ENCODE data around the gene SBNO2. TPM values are rescaled to one million over a fixed set of nuclear protein-coding genes. Genes with fewer than 3 reads are reported as not detected.

Gene SBNO2
- total and polyA plus RNA-seq, 12 donors = 12.6 to 61.3 (median 16.1) TPM

- 93% methylated on average over 25 of the region's 25 CpGs for WGBS, 2 donors
- ATAC-seq (peak in 2 of 8 donors; percentile 0), DNase-seq (no peak)
- Histone ChIP-seq H3K36me3 (peaks cover 0 to 99% (median 22%) of the 10 kb centered on the region in 9 donors), H3K9me3 (no peaks in the 10 kb centered on the region), H3K4me1 (peaks cover 12 to 31% (median 19%) of the 10 kb centered on the region in 9 donors), H3K4me3 (peak overlapping the region in 1 of 10 donors; percentile 40), H3K27me3 (no peaks in the 10 kb centered on the region), H3K27ac (peak overlapping the region in 9 of 10 donors; percentile 40 to 79 (median 71))
- intact Hi-C loops (cut with DNase I) = loop anchor here in 9 of 10 donors (1.0 to 5.0 kb wide), 3 partner anchors 58 to 126 kb away; partner anchors contain the start of gene SBNO2 (in 1 of the 9)
- TF ChIP-seq CTCF (IDR thresholded peaks at IDR 0.05) = no peak
These were observed 60.0 kb downstream of the SBNO2 start for GRCh38 chr19:1113986-1114483.

- 23 to 24% methylated on average over 43 to 44 of the region's 44 CpGs for WGBS, 2 donors
These were observed 60.8 kb downstream of the SBNO2 start for GRCh38 chr19:1113030-1113985.

GRCh38 chr19:1112268-1113029 lies 61.6 kb downstream of the SBNO2 start:
- no peaks in the 10 kb centered on the region for H3K9me3 ChIP-seq
- ATAC-seq (peak in 6 of 8 donors; percentile 12 to 29 (median 18)), DNase-seq (peak in 1 of 2 donors; percentile 64)
- H3K27me3 ChIP-seq = no peaks in the 10 kb centered on the region
- H3K36me3 ChIP-seq = peaks cover 0 to 99% (median 29%) of the 10 kb centered on the region in 9 donors
- intact Hi-C loops (cut with DNase I) = loop anchor here in 9 of 10 donors (1.0 to 5.0 kb wide), 3 partner anchors 60 to 128 kb away; partner anchors contain the start of gene SBNO2 (in 1 of the 9)
- peaks cover 12 to 34% (median 19%) of the 10 kb centered on the region in 9 donors for H3K4me1 ChIP-seq
- H3K4me3 ChIP-seq = no peak overlapping the region
- no peak for TF ChIP-seq CTCF (IDR thresholded peaks at IDR 0.05)
- peak overlapping the region in 9 of 10 donors; percentile 40 to 79 (median 71) for H3K27ac ChIP-seq
- WGBS, 2 donors = 56 to 72% methylated on average over 58 to 71 of the region's 71 CpGs

More at GRCh38 chr19:1113030-1113985, 60.8 kb downstream of the SBNO2 start:
- Histone ChIP-seq H3K27me3 (no peaks in the 10 kb centered on the region), H3K27ac (peak overlapping the region in 9 of 10 donors; percentile 40 to 79 (median 71)), H3K4me3 (peak overlapping the region in 6 of 10 donors; percentile 9 to 40 (median 21)), H3K4me1 (peaks cover 12 to 31% (median 19%) of the 10 kb centered on the region in 9 donors), H3K36me3 (peaks cover 0 to 99% (median 28%) of the 10 kb centered on the region in 9 donors), H3K9me3 (no peaks in the 10 kb centered on the region)
- DNase-seq = peak; percentile 97 to 98
- peak; percentile 87 to 95 (median 93) for ATAC-seq
- intact Hi-C loops (cut with DNase I) = loop anchor here in 9 of 10 donors (1.0 to 5.0 kb wide), 3 partner anchors 59 to 127 kb away; partner anchors contain the start of gene SBNO2 (in 1 of the 9)
- peak in 8 of 9 donors; percentile 88 to 100 (median 96) for TF ChIP-seq CTCF (IDR thresholded peaks at IDR 0.05)

Measured in heart right ventricle (tissue), 16 donors.